NK-92 (cell line): ENCODE measurements around the gene SCT.

ENCODE experiments used
- DNase-seq: peaks from one replicate; lab custom pipeline; 2025; ENCODE audit not compliant: unreplicated experiment; lab: John Stamatoyannopoulos, UW

Gene SCT

DNA sequence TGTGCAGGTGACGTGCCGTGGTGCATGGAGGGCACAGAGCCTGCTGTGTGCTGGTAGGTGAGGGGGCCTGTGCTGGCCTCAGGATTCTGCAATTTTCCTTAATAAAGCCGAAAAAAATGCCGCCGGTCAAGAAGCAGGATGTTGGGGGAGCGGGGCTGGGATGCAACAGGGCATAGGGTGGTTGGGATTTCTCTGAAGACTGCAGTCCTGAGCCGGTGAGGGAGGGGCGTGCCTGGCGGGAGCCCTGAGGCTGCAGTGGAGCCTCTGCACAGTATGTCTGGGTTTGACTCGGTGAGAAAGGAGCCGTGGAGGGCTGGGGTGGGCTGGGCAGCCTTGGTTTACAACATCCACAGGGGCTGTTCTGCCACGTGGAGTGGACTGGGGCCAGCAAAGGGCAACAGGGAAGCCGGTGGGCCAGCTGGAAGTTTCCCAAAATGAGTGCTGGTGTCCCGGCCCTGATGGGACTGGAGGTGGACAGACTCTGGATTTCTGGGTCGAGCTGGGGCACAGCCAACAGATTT lies 3.6 kb downstream of the SCT start:
- DNase-seq = no peak

DNA sequence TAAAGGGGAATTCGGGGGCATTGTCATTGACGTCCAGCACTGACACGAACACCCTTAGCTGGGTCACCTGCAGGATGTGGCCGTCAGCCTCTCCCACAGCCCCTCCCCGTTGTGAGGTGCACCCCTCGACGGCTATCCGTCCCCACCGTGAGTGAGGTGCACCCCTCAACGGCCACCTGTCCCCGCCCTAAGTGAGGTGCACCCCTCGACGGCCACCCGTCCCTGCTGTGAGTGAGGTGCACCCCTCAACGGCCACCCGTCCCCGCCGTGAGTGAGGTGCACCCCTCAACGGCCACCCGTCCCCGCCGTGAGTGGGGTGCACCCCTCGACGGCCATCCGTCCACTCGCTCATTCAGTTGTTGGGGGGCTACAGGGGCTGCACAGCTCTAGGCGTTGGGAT lies 5.1 kb downstream of the SCT start:
- no peak for DNase-seq

DNA sequence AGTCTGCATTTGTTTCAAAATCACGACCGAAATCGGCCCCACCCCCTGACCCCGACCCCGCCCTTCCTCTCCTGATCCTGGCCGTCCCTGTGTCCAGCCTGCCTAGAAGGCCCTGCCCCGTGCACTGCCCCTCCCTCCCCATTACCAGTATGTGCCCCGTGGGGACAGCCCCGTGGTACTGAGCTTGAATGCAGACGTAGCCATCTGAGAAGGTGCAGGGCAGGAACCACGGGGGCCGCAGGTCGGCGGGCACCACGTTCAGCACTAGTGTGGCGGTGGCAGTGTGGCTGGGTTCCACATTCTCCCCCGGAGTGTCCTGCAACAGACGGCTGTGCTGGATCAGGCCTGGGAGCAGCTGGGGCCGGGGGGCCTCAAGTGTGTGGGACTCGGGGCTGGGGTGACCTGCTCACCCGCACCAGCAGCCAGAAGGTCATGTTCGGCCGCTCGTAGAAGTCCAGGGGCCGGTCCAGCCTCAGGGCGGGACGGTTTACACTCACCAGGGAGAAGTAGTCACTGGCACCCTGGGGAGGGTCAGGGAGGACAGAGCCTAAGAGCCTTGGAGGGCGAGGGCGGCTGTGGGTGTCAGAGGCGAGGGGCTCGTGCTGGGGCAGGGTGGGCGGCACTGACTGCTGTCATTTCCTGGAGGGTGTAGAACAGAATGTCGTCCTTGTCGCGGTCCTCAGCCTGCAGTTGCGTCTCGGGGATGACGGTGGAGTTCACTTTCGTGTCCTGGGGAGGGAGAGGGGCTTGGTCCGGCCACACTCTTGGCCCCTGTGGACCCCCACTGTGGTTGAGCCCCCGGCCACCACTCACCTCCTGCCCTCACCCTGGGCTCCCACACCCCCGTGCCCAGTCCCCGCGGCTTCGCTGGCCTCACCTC lies 5.8 kb downstream of the SCT start:
- DNase-seq = no peak

DNA sequence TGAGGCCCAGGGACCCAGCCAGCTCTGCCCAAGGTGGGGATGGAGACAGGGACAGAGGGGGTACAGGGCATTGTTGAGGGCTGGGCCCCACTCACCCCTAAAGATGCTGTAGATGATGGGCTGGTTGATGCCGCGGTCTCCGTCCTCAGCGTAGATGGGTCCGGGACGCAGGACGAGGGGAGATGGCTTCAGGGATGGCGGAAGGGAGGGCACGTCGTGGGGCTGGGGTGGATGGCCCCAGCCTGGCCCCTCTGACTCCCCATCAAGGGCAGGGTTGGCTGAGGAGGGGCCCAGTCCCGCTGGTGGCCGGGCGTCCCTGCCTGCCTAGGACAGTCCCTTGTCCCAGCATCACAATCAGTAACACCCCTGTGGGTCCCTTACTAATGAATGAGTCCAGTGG lies 6.8 kb downstream of the SCT start:
- DNase-seq = no peak

- no peak for DNase-seq
Observed at GRCh38 chr11:619628-620050, 7.3 kb downstream of the SCT start.

- no peak for DNase-seq
Observed at GRCh38 chr11:618856-619627, 7.9 kb downstream of the SCT start.

DNA sequence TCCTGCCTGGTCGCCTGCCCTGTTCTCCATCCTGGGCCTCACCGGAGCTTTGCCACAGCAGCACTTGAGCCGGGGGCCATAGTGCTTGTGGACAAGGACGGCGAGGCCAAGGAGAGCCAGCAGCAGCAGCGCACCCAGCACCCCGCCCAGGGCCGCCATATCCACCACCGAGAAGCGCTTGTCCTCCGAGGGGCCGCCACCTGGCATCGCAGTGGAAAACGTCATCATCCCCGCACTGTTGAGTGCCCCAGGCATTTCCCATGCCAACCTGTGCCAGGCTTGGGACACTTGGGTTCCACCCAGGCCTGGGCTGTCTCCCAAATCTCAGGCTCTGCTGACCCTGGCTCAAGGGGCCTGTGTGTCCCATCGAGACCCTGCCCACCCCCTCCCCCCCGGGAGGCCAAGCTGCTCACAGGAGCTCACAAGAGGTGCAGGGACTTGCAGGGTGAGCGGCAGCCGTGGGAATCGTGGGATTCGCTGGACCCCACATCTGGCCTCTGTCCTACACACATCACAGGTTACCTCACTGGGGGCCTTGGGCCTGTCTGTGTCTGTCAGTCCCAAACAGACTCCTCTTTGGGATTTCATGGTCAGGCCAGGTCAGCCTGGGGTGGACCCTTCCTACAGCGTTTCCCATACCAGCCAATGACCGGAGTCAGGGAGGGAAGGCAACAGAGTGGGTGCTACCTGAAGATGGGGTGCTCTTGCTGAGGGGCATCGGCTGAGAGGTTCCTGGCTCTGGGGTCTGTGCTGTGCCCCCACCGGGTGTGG lies 8.9 kb downstream of the SCT start:
- DNase-seq = no peak

- no peak for DNase-seq
Observed at GRCh38 chr11:617199-617911, 9.6 kb downstream of the SCT start.

- DNase-seq = no peak
Observed at GRCh38 chr11:616320-617198, 10.4 kb downstream of the SCT start.

DNA sequence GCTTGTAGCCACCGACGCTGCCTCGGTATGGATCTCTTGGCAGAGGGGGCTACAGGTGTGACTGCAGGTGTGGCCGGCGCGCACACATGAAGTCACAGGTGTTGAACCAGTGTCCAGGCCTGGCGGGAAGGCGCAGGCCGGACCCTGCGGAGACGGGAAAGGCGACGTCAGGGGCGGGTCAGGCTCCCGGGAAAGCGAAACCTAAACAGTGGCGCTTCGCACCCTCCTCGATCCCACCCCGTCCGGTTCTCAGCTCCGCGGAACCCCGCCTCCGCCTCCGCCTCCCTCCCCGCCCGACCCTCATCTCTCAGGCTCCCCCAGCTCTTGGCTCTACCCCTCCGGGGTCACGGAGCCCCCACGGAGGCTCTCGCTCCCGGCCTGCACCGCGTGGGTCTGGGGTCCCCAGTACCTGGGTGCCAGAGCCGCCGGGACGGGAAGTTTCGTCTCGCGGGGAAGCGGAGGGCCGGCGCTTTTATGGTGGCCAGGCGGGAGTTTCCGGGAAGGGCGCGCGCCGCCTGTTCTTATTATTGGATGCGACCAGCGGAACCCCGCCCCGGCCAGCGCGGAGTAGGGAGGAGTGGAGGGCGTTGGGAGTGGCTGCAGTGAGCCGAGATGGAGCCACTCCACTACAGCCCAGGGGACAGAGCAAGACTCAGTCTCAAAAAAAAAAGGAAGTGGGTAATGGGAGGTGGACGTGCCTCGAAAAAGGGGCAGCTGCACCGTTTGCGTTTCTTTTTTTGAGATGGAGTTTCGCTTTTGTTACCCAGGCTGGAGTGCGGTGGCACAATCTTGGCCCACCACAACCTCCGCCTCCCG lies 11.3 kb downstream of the SCT start, which contains the start of gene IRF7:
Gene IRF7 (minus strand): TSS at position 447 of the 816 bp plus-strand sequence. CDS start 586 bp downstream, outside the sequence.
- DNase-seq = peak; percentile 20

DNA sequence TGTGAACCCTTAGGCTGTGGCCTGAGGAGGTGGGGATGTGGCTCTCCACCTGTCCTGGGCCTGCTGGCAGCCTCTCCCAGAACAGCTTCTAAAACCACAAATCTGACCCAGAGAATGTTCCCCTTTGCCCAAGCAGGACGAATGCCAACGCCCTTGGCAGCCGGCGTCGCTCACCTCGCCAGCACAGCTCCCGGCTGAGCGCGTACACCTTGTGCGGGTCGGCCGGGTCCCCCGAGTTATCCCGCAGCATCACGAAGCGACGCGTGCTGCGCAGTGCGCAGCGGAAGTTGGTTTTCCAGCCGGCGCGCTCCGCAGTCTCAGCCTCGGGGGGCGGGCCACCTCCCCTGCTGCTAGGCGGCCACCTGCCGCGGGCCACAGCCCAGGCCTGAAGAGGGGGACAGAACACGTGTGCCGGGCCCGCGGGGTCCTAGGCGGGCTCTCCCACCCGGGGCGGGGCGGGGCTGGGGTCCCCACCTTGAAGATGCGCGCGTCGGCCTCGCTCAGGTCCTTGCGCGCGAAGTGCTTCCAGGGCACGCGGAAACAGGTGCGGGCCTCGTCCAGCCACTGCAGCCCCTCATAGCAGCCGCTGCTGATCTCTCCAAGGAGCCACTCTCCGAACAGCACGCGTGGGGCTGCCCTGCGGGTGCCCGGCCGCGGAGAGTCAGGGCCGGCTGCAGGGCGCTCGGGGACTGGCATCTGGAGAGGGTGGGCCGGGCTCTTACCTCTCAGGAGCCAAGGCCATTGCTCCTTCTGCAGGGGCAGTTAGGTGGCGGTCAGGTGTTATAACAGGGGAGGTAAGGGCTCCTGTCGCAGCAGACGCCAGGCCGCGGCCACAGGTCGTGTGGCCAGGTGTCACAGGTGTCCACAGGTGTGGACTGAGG lies 12.1 kb downstream of the SCT start:
- no peak for DNase-seq

DNA sequence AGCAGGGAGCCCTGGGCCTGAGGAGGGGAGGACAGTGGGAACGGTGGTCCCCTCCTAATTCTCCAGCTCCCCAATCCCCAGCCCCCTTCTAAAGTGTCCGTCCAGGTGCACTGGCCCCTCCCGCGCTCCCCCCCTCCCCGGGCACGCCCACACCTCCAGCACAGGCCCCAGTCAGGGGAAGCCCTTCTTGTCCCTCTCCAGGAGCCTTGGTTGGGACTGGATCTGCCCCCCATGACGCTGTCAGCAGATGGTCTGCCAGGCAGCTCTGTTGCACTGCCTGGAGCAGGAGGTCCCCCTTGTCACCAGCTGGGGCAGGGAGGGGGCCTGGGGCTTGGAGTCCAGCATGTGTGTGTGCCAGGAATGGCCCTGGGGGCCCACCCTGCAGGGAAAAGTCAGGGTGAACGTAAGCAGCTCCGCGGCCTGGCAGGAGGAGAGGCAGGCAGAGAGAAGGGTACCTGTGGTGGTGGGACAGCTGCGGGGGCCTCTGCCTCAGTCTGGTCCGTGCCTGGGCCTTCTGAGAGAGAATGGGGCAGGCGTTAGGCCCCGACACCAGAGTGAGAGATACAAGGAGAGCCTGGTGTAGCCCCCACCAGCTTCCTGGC lies 12.9 kb downstream of the SCT start:
- DNase-seq = no peak

DNA sequence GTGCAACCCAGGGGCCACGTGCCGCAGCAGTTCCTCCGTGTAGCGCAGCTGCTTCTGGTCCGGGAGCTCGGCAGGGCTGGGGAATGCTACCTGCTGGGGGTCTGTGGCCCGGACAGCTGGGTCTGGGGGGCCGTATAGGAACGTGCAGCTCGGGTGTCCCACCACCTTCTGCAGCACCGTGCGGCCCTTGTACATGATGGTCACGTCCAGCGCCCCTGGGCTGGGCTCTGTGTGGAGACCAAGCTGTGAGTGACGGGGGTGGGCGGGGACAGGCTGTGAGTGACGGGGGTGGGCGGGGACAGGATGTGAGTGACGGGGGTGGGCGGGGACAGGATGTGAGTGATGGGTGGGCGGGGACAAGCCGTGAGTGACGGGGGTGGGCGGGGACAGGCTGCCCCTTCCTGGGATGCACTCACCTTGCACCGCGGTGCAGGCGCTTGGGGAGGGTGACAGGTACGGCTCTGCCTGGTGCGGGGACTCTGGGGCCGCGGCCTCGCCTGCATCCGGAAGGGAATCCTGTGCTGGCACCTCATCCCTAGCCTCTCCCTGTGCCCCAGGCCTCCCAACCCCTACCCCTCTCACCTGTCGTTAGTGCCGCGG lies 13.5 kb downstream of the SCT start:
- peak; percentile 42 for DNase-seq

DNA sequence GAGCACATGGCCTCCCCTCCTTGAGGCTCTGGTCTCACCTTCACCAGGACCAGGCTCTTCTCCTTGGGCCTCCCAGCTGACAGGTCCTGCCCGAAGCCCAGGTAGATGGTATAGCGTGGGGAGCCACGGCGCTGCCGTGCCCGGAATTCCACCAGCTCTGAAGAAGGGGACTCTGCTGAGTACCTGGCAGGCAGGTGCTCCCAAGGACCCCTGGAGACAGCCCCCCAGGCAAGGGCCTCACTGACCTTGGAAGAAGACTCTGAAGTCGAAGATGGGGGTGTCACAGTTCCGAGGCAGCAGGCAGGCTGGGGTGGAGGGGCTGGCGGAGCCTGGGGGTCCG lies 14.1 kb downstream of the SCT start:
- DNase-seq = no peak

GRCh38 chr11:612201-612960 lies 14.6 kb downstream of the SCT start:
- DNase-seq = no peak
